H1 (cell line): ENCODE results near the gene SFN. TPM values are rescaled to one million over a fixed set of nuclear protein-coding genes. Genes with fewer than 3 reads are reported as not detected.

ENCODE experiments used
- NRF1 ChIP-seq: IDR thresholded peaks from 2 replicates; pipeline ENCODE4 v1.6.1; 2011; ENCODE audit warnings: mild to moderate bottlenecking, low read depth, low read length, improper control_type of control experiment
- polyA plus RNA-seq, 7 experiments: library from polyadenylated mRNA; depleted of rRNA in 3 of 7; stranded (reverse) in 5 of 7; unstranded in 2 of 7; fragments of >200 nt in 5 of 7; fragments of 200-250 nt in 2 of 7; gene quantifications; 1 replicate in 5 of 7; 2 replicates in 1 of 7; 4 replicates in 1 of 7; pipeline versions ENCODE4 v1.2.1 to v1.2.3, GENCODE V29; 2011 to 2013; ENCODE audit warnings: missing spikeins in 2 of 7, mixed read lengths in 2 of 7
- total RNA-seq: library from RNA; stranded (reverse); fragmentation: NEBNext Ultra II Directional; extraction: Animal tissue kit (Norgen Biotek cat#: 25700); gene quantifications from 2 replicates; pipeline ENCODE4 v1.2.1, GENCODE V29; 2021

Gene SFN
- total and polyA plus RNA-seq, 2 of the 8 experiments (the other 6 are each of a cell fraction or from before 2014, with no cell fraction given), result 3.3 to 3.9 TPM

- TF ChIP-seq NRF1, result no peak
Observed at GRCh38 chr1:26888231-26888630, 25.3 kb downstream of the SFN start (continued).
